B cell (primary cell): Measurements from ENCODE around the gene BEX3. TPM values are rescaled to one million over a fixed set of nuclear protein-coding genes. Genes with fewer than 3 reads are reported as not detected.
A peak's percentile ranks its signal among the peaks of the same experiment; 100 is the strongest.
"Not testable (repeated sequence)": the region's sequence is repeated elsewhere in the genome, so short reads cannot be mapped to it uniquely, and the experiment has no call there.

ENCODE experiments used
- ATAC-seq: fragments of 200-7000 bp; cut with Tn5 transposase; one replicate; pipeline ENCODE4 v1.10.0; 2021; ENCODE audit warnings: low read depth, mild to moderate bottlenecking, moderate number of reproducible peaks, moderate library complexity
- CTCF ChIA-PET: fragments of 350-600 bp; sonication (Branson Sonifier 250); formaldehyde crosslinking; loops from one replicate; lab custom pipeline; 2021; ENCODE audit warnings: antibody characterized with exemption, inconsistent platforms; lab: Charles Lee
- POLR2A ChIA-PET: fragments of 350-600 bp; sonication (Branson Sonifier 250); formaldehyde crosslinking; loops from one replicate; lab custom pipeline; 2021; ENCODE audit warnings: antibody characterized with exemption; lab: Charles Lee
- DNase-seq: peaks from one replicate; pipeline ENCODE4 v3.0.0; 2013
- H2AFZ ChIP-seq: 2 replicates; pipeline ENCODE4 v1.6.1; 2012; ENCODE audit warnings: mild to moderate bottlenecking, low read depth, low read length; ENCODE audit not compliant: insufficient read depth, poor library complexity, severe bottlenecking
- H3K27ac ChIP-seq, 2 donors: 1 replicate in 1 of 2; 2 replicates in 1 of 2; pipeline ENCODE4 v1.5.1; 2012 to 2013; ENCODE audit warnings: low read length in 2 of 2, mild to moderate bottlenecking in 2 of 2, moderate library complexity in 1 of 2
- H3K27me3 ChIP-seq, 4 experiments: fragments of 200-600 bp in 1 of 4; sonication (generic) in 1 of 4; replicated peaks in 1 of 4; 1 replicate in 2 of 4; 2 replicates in 2 of 4; pipeline versions ENCODE4 v1.6.1 to v1.7.0; 2013 to 2016; ENCODE audit warnings: low read length in 3 of 4, mild to moderate bottlenecking in 2 of 4, mixed read lengths in 1 of 4, moderate library complexity in 1 of 4; ENCODE audit not compliant: insufficient read depth in 4 of 4, control insufficient read depth in 3 of 4; ENCODE audit errors: control extremely low read depth in 1 of 4
- H3K36me3 ChIP-seq, 2 experiments: replicated peaks in 1 of 2; 1 replicate in 1 of 2; 2 replicates in 1 of 2; pipeline versions ENCODE4 v1.6.1 to v1.7.1; 2013; ENCODE audit warnings: low read length in 1 of 2; ENCODE audit not compliant: insufficient read depth in 2 of 2, control insufficient read depth in 1 of 2; ENCODE audit errors: control extremely low read depth in 1 of 2, extremely low read depth in 1 of 2
- H3K4me1 ChIP-seq, 2 donors: fragments of 200-600 bp in 1 of 2; sonication (generic) in 1 of 2; 1 replicate in 1 of 2; 2 replicates in 1 of 2; pipeline versions ENCODE4 v1.5.1 to v1.6.1; 2013 to 2017; ENCODE audit warnings: low read length in 2 of 2; ENCODE audit not compliant: control insufficient read depth in 2 of 2, insufficient read depth in 2 of 2
- H3K4me2 ChIP-seq: replicated peaks from 2 replicates; pipeline ENCODE3; 2012; ENCODE audit warnings: mild to moderate bottlenecking, low read depth, low read length; ENCODE audit not compliant: poor library complexity, severe bottlenecking
- H3K4me3 ChIP-seq, 5 experiments: fragments of 200-600 bp in 1 of 5; sonication (generic) in 1 of 5; 1 replicate in 3 of 5; 2 replicates in 2 of 5; pipeline versions ENCODE4 v1.5.1 to v1.7.0; 2011 to 2016; ENCODE audit warnings: low read length in 4 of 5, mild to moderate bottlenecking in 4 of 5, low read depth in 2 of 5, control low read depth in 1 of 5, moderate library complexity in 1 of 5; ENCODE audit not compliant: insufficient read depth in 1 of 5; ENCODE audit errors: control extremely low read depth in 1 of 5, extremely low read depth in 1 of 5
- H3K79me2 ChIP-seq: fragments of 200-600 bp; sonication (generic); one replicate; pipeline ENCODE4 v1.6.0; 2016; ENCODE audit warnings: low read length; ENCODE audit not compliant: control insufficient read depth, insufficient read depth
- H3K9ac ChIP-seq: fragments of 200-600 bp; sonication (generic); 2 replicates; pipeline ENCODE4 v1.6.1; 2017; ENCODE audit warnings: mild to moderate bottlenecking, low read length, moderate library complexity
- H3K9me3 ChIP-seq, 3 donors: one replicate each; pipeline versions ENCODE4 v1.6.1 to v1.7.1; 2013; ENCODE audit warnings: low read length in 2 of 3; ENCODE audit not compliant: control insufficient read depth in 2 of 3, insufficient read depth in 1 of 3; ENCODE audit errors: control extremely low read depth in 1 of 3
- H4K20me1 ChIP-seq: 2 replicates; pipeline ENCODE4 v1.6.0; 2012; ENCODE audit warnings: mild to moderate bottlenecking, low read length; ENCODE audit not compliant: insufficient read depth, control insufficient read depth, poor library complexity, severe bottlenecking
- H3K27ac Mint-ChIP-seq: one replicate; pipeline ENCODE4 v1.8.0; 2021; ENCODE audit warnings: mixed read lengths
- H3K27me3 Mint-ChIP-seq: one replicate; pipeline ENCODE4 v1.8.0; 2021; ENCODE audit warnings: mixed read lengths
- H3K4me1 Mint-ChIP-seq: one replicate; pipeline ENCODE4 v1.8.0; 2021; ENCODE audit warnings: mixed read lengths
- H3K4me3 Mint-ChIP-seq: one replicate; pipeline ENCODE4 v1.8.0; 2021; ENCODE audit warnings: mixed read lengths
- H3K9me3 Mint-ChIP-seq: one replicate; pipeline ENCODE4 v1.8.0; 2022; ENCODE audit warnings: mixed read lengths; ENCODE audit not compliant: insufficient read depth
- CTCF ChIP-seq: fragments of 200-600 bp; IDR thresholded peaks from one replicate; pipeline ENCODE4 v1.8.0; 2022; ENCODE audit warnings: antibody characterized with exemption, mild to moderate bottlenecking
- EZH2 ChIP-seq: IDR thresholded peaks from 2 replicates; pipeline ENCODE4 v1.6.1; 2012; ENCODE audit warnings: borderline replicate concordance, low read depth, mild to moderate bottlenecking, moderate library complexity, low read length; ENCODE audit not compliant: insufficient read depth, poor library complexity, severe bottlenecking
- WGBS: methylation state at CpG from one replicate; pipeline ENCODE4 v1.1.5; 2013; ENCODE audit warnings: missing lambda C conversion rate; ENCODE audit not compliant: insufficient coverage; 5-methylcytosine and 5-hydroxymethylcytosine counted together
- intact Hi-C: fragments of 100-400 bp; cut with micrococcal nuclease; formaldehyde crosslinking; loops from one replicate; pipeline ENCODE4 v1.10.0; 2022
- polyA plus RNA-seq: library from polyadenylated mRNA; depleted of rRNA; stranded (reverse); fragments of >200 nt; gene quantifications from 2 replicates; pipeline ENCODE4 v1.2.3, GENCODE V29; 2012
- total RNA-seq, 2 donors: library from RNA; stranded (reverse); fragments of 120-200 nt in 1 of 2; gene quantifications; 1 replicate in 1 of 2; 2 replicates in 1 of 2; pipeline versions ENCODE4 v1.2.3 to v1.2.4, GENCODE V29; 2013 to 2022

Gene BEX3
- total and polyA plus RNA-seq, 2 donors (not counting 1 experiment from before 2014, with no cell fraction given) = 0.37 to 1.7 TPM

GRCh38 chrX:103357871-103358270, 18.5 kb upstream of the BEX3 start:
- peak overlapping the region; percentile 7 for H3K4me3 Mint-ChIP-seq
- Histone ChIP-seq H3K4me3 (no peak overlapping the region), H2AFZ (no peak overlapping the region), H3K4me1 (peaks cover 0 to 7% of the 10 kb centered on the region in 2 donors), H3K9me3 (no peaks in the 10 kb centered on the region), H3K4me2 (no peak overlapping the region), H3K9ac (no peak overlapping the region), H3K36me3 (no peaks in the 10 kb centered on the region), H4K20me1 (no peaks in the 10 kb centered on the region), H3K27ac (no peak overlapping the region), H3K79me2 (no peaks in the 10 kb centered on the region), H3K27me3 (no peaks in the 10 kb centered on the region)
- ChIA-PET POLR2A (no interaction called here), CTCF (no interaction called here)
- H3K4me1 Mint-ChIP-seq = peaks cover 8% of the 10 kb centered on the region
- TF ChIP-seq CTCF (no peak), EZH2 (no peak)
- no peak overlapping the region for H3K27ac Mint-ChIP-seq
- intact Hi-C loops = no loop called here
- DNase-seq (no peak), ATAC-seq (no peak)
- H3K9me3 Mint-ChIP-seq = no peaks in the 10 kb centered on the region
- peaks cover 3% of the 10 kb centered on the region for H3K27me3 Mint-ChIP-seq
- no CpG with 5 or more reads among the region's 2 CpGs for WGBS

GRCh38 chrX:103359605-103360004, 16.7 kb upstream of the BEX3 start:
- intact Hi-C loops, H3K79me2 ChIP-seq, H3K27me3 Mint-ChIP-seq, H3K4me1 Mint-ChIP-seq, H3K27me3 ChIP-seq, H3K36me3 ChIP-seq, POLR2A ChIA-PET, H3K9me3 ChIP-seq, ATAC-seq, H3K27ac ChIP-seq, H3K4me3 ChIP-seq, H3K9me3 Mint-ChIP-seq, H3K27ac Mint-ChIP-seq, DNase-seq, H3K4me3 Mint-ChIP-seq, H3K9ac ChIP-seq, CTCF ChIA-PET, H2AFZ ChIP-seq, H3K4me1 ChIP-seq, H4K20me1 ChIP-seq, H3K4me2 ChIP-seq: not testable (repeated sequence)
- no CpG with 5 or more reads among the region's 3 CpGs for WGBS
